Activated gamma-delta T cell treated with Interleukin-2 at 50 U/mL for 16 hours (primary cell): Measurements from ENCODE around the gene NISCH.

ENCODE experiments used
- DNase-seq: peaks from one replicate; pipeline ENCODE4 v3.0.0-alpha.2; 2020

NISCH gene

DNA sequence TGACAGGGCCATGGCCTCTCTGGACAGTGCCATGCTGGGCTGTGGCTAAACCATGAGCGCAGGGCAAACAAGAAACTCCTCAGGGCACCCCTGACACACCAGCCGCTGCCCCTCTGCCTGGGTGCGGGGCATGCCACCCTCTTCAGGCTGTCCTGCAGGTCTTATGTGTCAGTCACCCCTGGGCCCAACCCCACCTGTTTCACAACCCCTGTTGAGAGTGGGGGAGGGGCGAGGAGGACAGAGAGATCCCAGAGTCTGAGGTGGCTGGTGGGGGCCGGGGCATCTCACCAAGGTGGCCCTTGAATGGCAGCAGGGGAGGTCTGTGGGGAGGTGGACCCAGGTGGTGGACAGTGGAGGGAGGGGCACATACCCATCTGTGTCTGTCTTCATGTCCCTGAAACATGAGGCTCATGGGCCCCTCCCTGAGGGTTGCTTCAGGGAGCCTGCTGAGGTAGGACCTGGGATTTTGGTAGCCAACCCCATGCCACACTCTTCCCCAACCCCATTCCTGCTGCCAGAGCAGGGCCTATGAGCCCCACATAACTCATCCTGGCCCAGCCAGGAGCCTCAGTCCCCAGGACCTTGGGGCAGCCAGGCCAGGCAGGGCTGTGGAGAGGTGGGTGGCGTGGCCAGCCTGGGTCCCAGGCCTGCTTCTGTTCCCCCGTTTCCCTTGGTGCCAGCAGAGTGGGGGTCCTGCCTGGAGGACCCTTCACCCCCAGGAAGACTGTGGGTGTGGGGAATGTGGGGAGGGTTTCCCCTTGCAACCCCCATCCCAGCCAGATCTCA is 38.0 kb downstream of the NISCH start:
- DNase-seq, result no peak

DNA sequence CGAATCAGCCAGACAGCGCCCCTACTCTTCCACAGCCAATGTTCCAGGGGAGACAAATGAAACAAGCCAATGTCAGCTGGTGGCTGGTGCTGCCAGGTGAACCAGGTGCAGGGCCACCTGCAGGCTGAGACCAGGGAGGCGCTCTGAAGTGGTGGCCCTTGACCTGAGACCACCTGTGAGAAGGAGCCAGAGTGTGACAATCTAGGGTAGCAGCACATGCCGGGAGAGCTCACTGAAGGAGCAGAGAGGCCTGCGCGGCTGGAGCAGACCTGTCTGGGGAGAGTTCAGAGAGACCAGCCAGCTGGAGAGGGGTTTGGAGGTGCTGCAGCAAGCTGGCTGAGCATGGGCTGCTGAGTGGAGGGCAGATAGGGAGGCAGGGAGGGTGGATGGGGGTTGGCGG is 39.0 kb downstream of the NISCH start:
- DNase-seq, result no peak

DNA sequence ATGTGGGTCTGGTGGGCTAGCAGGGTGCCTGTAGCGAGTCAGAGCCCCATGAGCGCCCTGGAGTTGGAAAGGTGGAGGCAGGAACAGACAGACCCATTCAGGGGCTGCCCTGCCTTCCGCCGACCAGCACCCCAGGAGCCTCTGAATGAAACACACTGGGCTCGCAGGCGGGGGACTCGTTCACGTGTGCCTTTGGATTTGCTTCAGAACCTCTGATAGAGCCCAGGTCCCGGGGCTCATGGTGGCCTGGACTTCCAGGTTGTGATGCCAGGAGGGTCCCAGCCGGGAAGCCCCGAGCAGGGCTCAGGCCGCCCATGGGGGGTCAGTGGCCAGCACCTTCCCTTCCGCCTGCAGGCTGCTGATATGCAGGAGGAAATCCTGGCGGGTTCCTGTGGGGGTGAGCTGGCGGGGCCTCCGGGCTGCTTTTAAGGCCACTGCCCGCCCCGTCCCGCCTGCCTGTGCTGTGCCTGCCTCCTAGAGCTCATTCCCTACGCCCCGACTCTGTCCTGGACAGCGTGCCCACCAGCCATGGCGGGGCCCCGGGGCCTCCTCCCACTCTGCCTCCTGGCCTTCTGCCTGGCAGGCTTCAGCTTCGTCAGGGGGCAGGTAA is 39.6 kb downstream of the NISCH start, which contains the start of gene STAB1:
STAB1 (plus strand) TSS at position 453 of the 610 bp plus-strand sequence; CDS start at position 529, 76 bp downstream.
- DNase-seq, result no peak

DNA sequence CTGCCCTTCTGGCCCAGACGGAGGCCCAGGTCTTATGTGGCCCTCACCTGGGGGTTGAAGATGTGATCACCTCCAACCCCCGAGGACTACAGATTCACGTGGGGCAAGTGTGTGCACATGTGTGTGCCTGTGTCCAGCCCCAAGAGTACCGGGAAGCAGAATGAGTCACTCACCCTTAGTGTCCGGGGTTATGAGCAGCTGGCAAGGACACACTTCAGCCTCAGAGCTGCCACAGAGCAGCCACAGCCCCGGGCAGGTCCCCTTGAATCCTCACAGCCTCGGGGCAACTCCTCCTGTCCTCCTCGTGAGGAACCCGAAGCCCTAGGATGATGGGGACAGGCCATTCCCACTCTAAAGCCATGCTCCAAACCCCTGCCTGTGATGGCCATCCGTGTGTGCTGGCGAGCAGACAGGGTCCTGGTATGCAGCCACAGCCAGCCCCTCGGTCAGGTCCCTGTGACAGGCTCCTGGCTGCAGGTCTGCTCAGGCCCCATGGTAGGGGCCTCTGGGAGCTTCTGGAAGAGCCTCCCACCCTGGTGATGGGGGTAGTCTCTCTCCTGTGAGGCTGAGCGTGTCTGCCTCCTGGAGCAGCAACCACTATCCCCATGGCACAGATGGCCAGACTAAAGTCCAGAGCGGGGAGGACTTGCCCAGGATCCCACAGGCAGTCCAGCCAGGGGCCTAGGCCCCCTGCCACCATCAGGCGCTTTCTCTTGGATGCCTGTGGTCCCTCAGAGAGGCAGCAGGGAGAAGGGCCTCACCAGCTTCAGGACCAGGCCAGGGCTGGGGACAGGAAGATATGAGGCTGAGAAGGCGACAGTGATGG is 40.6 kb downstream of the NISCH start:
- DNase-seq, result no peak

DNA sequence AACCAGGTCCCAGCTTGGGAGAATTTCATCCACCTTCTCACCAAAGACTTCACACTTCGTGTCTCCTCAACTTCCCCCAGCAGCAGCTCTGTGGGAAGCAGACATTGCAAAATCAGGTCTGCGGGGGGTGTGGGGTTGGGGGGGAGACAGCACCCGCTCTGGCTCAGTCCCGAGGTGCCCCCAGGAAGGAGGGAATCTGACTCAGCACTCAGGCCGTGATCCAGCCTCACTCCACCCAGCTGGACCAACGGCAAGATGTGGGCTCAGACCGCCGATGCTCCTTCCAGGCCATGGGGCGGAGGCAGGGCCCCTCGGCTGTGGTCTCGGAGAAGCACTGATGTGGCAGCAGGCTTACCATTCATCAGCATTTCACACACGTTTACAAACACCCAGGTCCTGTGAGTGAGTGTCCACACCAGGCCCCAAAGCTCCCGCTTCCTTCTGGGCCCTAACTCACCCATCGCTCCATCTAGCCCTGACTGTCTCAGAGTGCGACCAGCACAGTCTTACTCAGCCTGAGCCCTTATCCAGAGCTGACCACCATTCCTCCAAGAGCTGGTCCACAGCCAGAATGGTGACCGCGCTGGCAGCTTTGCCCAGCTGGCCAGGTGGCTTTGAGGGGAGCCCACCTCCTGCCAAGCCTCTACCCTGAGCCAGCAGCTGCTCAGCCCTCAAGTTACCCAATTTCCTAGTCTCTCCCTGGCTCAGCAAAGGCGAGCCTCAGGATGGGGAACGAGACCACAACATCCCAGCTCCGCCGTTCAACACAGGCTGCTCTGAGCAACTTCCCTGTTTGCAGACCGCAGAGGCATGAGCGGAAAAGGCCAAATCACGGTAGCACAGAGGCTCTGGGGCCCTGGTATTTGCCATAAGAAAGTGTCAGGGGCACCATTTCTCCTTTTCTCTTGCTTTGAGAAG is 43.0 kb downstream of the NISCH start:
- DNase-seq, result no peak

DNA sequence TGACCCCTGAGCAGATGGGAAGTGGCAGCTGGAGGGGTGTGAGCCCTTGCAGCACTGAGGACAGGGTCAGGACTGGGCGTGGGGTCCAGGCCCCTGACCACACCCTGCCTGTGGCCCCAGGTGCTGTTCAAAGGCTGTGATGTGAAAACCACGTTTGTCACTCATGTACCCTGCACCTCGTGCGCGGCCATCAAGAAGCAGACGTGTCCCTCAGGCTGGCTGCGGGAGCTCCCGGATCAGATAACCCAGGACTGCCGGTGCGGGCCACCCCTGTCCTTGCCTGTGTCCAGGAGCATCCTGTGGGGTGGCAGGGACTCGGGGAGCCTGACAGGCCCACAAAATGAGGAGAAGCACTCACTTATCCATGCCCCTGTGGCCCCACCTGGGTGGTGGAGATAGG is 45.6 kb downstream of the NISCH start:
- no peak for DNase-seq

DNA sequence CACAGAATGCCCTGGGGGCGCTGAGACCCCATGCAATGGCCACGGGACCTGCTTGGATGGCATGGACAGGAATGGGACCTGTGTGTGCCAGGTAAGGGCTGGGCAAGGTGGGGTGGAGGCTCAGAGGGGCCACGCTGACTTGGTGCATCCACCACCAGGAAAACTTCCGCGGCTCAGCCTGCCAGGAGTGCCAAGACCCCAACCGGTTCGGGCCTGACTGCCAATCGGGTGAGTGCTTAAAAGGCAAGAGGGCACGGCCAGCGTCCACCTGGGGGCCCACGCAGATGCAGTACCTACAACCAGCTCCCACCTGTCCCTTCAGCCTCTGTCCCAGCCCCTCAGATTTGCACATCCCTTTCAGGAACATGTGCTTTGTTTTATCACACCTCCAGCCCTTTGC is 46.6 kb downstream of the NISCH start:
- DNase-seq, result no peak

DNA sequence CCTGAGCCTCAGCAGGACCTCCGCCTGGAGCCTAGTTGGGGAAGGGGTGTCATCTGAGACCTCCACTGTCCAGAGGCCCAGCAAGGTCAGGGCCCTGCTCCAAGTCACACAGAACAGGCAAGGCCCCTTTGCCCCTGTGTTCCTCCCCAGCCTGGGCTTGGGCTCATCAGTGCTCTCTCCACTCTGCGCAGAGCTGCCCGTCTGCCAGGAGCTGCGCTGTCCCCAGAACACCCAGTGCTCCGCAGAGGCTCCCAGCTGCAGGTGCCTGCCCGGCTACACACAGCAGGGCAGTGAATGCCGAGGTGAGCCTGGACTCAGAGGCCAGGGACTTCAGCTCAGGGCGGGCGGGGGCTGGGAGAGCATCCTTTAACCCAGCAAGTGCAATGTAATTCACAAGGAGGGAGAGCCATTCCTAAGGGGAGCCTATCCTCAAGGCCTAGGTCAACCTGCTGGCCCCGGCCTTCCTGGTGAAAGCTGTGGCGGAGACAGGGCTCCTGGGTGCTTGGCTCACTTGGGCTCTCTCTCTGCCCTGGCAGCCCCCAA is 47.5 kb downstream of the NISCH start:
- DNase-seq, result no peak

DNA sequence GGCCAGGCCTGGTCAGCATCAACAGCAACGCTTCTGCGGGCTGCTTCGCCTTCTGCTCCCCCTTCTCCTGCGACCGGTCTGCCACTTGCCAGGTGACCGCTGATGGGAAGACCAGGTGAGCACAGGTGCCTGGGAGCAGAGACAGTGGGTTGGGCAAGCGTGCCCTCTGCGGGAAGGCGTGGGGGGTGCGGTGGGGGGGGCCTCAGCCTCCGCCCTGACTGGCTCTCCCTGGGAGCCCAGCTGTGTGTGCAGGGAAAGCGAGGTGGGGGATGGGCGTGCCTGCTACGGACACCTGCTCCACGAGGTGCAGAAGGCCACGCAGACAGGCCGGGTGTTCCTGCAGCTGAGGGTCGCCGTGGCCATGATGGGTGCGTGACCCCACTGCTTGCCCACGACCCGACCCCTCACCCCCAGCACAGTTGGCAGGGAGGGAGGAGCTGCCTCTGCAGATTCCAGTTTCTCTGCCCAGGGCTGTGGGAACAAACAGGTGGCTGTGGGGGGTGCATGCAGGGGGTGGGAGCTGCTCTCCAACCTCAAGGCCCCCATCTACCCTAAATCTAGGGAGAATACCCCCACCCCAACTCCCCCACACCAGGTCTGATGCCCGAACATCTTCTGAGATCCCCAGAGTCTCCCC is 48.5 kb downstream of the NISCH start:
- DNase-seq, result no peak

DNA sequence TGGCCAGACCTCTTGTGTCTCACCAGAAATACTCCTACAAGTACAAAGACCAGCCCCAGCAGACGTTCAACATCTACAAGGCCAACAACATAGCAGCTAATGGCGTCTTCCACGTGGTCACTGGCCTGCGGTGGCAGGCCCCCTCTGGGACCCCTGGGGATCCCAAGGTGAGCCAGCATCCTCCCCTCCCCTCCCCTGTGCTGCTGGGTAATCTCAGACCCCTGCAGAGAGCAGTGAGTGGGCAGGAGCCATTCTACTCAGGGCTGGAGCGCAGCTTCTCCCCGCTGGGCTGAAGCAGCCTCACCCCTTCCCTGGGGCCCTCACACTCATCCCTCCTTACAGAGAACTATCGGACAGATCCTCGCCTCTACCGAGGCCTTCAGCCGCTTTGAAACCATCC is 49.6 kb downstream of the NISCH start:
- no peak for DNase-seq

DNA sequence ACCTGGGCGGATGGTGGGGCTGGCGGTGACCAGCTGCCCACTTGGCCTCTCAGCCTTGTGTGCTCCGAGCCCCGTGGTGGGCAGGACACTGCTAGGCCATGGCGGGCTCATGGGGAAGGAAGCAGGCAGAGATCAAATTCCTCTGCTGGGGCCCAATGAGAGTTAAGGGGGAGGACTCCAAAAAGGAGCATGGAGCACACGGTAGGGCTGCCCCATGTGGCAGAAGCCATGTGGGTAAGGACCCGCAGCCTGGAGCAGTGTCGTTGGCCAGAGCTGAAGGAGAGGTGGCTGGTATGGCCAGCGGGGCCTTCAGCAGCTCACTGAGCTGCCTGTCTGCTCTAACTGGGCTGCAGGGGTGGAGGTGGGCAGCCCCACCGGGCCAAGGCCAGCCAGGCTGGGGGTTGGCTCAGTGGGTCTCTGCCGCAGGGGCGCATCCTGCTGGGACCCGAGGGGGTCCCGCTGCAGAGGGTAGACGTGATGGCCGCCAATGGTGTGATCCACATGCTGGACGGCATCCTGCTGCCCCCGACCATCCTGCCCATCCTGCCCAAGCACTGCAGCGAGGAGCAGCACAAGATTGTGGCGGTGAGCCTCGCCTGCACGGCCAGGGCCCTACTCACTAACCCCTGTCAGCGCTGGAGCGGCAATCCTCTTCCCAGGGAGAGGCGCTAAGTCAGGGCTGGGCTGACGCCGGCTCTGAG is 51.0 kb downstream of the NISCH start:
- no peak for DNase-seq

DNA sequence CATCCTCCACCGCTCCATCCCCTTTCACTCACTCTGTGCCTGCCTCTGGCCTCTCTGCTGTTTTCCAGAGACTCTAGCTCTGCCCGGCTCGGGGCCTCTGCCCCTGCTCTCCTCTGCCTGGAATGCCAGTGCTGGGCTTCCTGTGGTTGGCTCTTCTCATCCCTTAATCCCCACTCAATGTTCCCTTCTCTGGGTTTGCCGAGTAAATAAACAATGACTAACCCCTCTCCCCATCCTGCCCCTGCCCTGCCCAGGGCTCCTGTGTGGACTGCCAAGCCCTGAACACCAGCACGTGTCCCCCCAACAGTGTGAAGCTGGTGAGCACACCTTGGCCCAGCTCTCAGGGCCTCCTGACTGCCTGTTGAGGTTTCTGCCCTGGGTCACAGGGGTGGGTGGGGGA is 52.0 kb downstream of the NISCH start:
- no peak for DNase-seq

DNA sequence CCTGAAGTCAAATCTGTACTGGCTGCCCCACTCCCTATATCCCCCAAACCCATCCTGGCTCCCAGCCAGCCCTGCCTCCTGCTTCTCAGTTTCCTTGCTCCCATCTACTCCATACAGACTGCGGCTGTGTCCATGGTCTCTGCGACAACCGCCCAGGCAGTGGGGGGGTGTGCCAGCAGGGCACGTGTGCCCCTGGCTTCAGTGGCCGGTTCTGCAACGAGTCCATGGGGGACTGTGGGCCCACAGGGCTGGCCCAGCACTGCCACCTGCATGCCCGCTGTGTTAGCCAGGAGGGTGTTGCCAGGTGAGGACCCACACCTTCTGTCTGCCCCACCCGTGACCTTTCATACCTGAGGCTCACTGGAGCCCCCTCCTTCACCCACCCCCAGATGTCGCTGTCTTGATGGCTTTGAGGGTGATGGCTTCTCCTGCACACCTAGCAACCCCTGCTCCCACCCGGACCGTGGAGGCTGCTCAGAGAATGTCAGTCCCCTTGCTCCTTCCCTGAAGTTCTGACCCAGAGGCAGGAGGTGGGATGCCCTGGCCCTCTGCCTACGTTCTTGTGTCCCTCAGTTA is 54.4 kb downstream of the NISCH start:
- DNase-seq, result no peak

DNA sequence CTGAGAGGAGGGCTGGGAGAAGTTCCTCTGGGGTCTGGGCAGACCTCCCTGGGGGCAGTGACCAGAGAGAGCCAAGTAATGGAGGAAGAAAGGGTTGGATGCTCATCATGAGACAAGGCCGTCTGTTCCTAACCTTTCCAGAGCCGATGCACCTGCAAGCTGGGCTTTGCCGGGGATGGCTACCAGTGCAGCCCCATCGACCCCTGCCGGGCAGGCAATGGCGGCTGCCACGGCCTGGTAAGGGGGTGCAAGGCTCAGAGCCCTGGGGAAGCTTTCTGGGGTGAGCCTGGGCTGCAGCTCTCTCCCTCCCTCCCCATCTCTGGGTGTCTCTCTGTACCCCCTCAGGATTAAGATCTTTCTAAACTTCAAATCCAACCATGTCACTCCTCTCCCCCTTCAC is 56.1 kb downstream of the NISCH start:
- DNase-seq, result no peak

DNA sequence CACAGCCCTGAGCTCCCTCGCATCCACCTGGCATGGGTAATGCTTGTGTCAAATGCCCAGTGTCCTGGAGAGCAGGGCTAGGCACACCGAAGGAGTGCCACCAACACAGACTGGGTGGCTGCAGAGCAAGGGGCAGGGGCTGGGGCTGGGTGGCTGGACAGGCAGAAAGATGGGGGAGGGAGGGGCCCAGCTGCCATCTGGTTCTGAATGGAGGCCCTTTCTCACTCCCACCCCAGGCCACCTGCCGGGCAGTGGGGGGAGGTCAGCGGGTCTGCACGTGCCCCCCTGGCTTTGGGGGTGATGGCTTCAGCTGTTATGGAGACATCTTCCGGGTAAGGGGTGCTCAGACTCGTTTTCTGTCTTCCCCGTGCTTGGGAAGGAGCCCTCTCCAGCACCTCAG is 56.7 kb downstream of the NISCH start:
- no peak for DNase-seq

DNA sequence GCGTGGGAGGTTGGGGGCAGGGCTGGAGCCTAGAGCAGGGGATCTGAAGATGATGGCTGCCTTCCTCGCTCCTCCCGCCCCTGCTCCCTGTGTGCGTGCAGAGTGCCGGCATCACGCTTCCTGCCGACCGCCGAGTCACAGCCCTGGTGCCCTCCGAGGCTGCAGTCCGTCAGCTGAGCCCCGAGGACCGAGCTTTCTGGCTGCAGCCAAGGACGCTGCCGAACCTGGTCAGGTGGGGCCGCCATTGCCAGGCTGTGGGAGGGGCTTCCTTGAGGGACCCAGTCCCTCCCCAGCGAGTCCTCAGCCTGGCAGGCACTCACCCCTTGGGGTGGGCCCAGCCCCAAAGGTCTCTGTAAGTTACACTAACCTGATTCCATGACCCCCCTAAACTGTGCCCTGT is 57.3 kb downstream of the NISCH start:
- no peak for DNase-seq

DNA sequence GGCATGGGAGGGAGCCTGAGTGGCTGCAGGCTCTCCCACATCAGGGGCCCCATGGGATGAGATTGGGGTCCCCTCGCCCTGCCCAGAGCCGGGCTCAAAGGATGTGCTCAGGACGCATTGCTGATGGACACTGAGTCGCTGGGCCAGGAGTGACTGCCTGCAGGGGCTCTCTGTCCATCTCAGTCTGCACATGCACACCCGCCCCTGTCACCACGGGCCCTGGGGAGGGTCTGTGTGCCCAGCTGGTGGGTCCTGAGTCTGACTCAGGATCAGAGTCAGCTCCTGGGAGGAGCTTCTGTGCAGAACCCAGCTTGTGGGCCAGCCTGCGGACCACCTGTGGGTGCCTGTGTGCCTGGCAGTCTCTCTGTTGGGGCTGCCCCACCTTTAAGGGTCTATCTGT is 57.9 kb downstream of the NISCH start:
- DNase-seq, result no peak

DNA sequence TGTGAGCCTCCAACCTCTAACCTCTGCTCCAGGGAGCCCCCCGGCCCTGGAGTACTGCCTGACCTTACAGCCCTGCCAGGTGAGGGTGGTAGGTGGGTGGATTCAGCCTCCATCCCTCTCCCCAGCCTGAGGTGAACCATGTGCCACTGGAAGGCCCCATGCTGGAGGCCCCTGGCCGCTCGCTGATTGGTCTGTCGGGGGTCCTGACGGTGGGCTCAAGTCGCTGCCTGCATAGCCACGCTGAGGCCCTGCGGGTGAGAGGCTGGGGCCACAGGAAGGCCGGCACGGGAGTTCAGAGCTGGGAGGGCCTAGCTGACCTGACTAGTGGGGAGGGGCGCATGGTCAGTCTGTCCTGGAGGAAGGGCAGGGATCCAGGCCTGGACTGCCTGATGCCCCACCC is 59.2 kb downstream of the NISCH start:
- DNase-seq, result no peak

DNA sequence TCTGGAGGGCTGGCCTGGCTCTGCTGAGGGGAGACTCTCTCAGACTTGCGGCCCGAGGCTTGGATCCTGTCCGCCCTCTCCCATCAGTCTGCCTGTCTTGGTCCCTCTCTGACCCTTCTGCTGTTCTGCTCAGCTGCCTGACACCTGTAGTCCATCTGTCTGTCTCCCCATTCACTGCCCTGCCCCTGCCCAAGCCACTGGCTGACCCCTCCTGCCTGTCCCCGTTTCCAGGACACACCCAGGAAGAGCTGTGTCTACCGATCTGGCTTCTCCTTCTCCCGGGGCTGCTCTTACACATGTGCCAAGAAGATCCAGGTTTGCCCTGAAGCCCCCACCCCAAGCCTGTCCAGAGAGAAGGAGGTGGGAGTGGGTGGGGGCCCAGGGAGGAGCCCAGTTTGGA is 59.8 kb downstream of the NISCH start:
- no peak for DNase-seq

DNA sequence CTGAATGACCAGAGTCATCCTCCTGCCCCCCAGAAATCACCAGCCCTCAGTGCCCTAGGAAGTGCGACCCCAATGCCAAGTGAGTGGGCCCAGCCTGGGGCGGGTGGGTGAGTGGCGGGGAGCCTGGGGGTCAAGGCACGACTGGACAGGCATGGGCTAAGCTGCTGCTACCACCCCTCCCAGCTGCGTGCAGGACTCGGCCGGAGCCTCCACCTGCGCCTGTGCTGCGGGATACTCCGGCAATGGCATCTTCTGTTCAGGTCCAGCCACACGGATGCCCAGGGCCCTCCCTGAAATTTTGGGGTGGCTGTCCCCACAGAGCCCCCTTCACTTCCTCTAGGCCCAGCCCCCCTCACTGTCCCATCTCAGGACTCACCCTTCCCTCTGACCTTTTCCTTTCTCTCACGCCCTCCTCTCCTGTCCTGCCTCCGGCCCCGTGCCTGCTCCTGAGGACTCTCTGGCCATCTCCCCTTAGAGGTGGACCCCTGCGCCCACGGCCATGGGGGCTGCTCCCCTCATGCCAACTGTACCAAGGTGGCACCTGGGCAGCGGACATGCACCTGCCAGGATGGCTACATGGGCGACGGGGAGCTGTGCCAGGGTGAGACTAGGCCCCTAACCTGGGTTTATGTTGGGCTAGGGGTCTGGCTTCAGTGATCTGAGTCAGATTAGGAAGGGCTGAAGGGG is 61.2 kb downstream of the NISCH start:
- DNase-seq, result no peak
